HTR-8/SVneo (cell line): ENCODE results near the gene XPNPEP1.

Experiments used
- DNase-seq: peaks from one replicate; pipeline ENCODE4 v3.0.0; 2011; ENCODE audit warnings: low spot score, mixed read lengths; ENCODE audit not compliant: insufficient read length
- FAIRE-seq: peaks from 2 replicates; lab custom pipeline; 2011; peaks lifted over from hg19 to GRCh38; lab: Jason Lieb, UNC

The XPNPEP1 gene

GRCh38 chr10:109831846-109832245, 91.5 kb downstream of the XPNPEP1 start:
- no peak for DNase-seq
- FAIRE-seq = no peak

- DNase-seq (no peak), FAIRE-seq (no peak)
These were observed 99.1 kb downstream of the XPNPEP1 start for GRCh38 chr10:109824206-109824605.

GRCh38 chr10:109823196-109823595, 100.1 kb downstream of the XPNPEP1 start:
- DNase-seq (no peak), FAIRE-seq (no peak)

GRCh38 chr10:109821672-109822071, 101.6 kb downstream of the XPNPEP1 start:
- FAIRE-seq (no peak), DNase-seq (no peak)

GRCh38 chr10:109820620-109821405, 102.5 kb downstream of the XPNPEP1 start:
- DNase-seq = no peak
- FAIRE-seq = no peak

- no peak for DNase-seq
- no peak for FAIRE-seq
These were observed 103.5 kb downstream of the XPNPEP1 start for GRCh38 chr10:109819807-109820206.
